Stimulated activated CD8-positive, alpha-beta memory T cell treated with anti-CD3 and anti-CD28 coated beads, Interleukin-7, amount 100 ng/mL, for 48 hours (primary cell): ENCODE measurements around the gene ARMC10.
"Not testable (repeated sequence)": the region's sequence is repeated elsewhere in the genome, so short reads cannot be mapped to it uniquely, and the experiment has no call there.

Experiments
- DNase-seq, 2 donors: peaks; one replicate each; pipeline ENCODE4 v3.0.0-alpha.2; 2020; ENCODE audit warnings: low read depth in 1 of 2; ENCODE audit errors: extremely low read depth in 1 of 2

ARMC10 gene

DNA sequence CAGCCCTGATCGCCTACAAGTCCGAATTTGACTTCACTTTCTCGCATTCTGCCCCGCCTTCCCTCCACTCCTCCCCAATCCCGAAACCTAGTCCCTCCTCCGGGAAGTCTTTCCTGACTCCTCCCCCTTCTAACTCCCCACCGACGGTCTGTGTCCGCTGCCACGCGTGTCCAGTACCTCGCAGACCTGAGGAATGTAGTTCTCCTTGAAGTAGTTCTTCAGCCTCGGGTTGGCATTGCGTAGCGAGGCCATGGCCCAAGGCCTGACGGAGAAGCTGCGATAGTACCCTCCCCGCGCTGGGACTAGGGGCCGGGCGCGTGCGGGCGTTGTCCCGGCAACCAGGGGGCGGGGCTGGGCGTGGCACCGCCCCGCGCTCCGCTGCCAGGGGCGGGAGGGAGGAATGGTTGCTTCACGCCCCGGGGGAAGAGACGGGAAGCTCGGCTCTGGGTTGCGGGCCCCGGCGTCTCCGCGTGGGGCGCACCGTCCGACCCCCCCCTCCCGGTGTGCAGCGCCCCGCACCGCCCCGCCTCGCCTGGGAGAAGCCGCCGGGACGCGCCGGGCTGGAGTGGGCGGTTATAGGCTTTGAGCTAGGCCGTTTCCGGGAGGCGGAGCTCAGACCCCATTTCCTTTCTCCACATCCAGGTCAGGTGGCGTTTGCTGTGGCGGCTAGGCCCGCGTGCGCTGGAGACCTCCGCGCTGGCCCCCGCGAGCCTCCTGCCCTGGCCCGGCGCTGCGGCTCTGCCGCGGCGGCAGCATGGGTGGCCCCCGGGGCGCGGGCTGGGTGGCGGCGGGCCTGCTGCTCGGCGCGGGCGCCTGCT, at the start of gene ARMC10, which contains the start of gene FBXL13:
ARMC10 (plus strand) TSS at position 622 of the 818 bp plus-strand sequence; CDS start at position 755, 133 bp downstream.
FBXL13 (minus strand) TSS at position 278 of the 818 bp plus-strand sequence.
- peak; percentile 78 to 85 for DNase-seq

- DNase-seq, result no peak
These were observed 49.6 kb upstream of the ARMC10 start for GRCh38 chr7:103025341-103025740.

DNA sequence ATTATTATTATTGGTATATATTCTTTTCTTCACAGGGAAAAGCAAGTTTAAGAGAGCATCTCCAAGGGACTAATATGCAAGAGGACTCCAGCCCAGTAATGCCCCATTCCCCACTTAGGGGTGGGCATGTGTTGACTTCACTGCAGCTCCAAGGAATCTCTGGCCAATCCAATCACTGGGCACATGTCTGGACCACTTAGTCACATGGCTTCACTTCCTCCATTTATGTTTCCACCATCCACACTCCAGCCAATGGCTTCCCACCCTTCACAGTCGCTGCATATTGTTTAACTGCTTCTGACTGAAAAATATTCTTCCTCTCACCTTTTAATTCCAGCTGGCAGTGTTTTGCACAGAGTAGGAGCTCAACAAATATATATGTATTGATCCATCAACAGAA, 43.9 kb upstream of the ARMC10 start:
- no peak for DNase-seq

- no peak for DNase-seq
These were observed 43.2 kb upstream of the ARMC10 start for GRCh38 chr7:103031781-103032180.

- DNase-seq, result not testable (repeated sequence)
These were observed 40.6 kb upstream of the ARMC10 start for GRCh38 chr7:103034318-103034717.

GRCh38 chr7:103037476-103037822, 37.5 kb upstream of the ARMC10 start:
- no peak for DNase-seq

DNA sequence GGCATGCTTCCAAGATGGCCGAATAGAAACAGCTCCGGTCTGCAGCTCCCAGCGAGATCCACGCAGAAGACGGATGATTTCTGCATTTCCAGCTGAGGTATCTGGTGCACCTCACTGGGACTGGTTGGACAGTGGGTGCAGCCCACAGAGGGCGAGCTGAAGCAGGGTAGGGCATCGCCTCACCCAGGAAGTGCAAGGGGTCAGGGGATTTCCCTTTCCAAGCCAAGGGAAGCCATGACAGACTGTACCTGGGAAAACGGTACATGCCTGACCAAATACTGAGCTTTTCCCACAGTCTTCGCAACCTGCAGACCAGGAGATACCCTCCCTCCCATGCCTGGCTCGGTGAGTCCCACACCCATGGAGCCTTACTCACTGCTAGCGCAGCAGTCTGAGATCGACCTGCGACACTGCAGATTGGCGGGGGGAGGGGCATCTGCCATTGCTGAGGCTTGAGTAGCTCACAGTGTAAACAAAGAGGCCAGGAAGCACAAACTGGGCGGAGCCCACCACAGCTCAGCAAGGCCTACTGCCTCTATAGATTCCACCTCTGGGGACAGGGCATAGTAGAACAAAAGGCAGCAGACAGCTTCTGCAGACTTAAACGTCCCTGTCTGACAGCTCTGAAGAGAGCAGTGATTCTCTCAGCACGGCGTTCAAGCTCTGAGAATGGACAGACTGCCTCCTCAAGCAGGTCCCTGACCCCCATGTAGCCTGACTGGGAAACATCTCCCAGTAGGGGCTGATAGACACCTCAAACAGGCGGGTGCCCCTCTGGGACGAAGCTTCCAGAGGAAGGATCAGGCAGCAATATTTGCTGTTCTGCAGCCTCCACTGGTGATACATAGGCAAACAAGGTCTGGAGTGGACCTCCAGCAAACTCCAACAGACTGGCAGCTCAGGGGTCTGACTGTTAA, 36.9 kb upstream of the ARMC10 start:
- not testable (repeated sequence) for DNase-seq

DNA sequence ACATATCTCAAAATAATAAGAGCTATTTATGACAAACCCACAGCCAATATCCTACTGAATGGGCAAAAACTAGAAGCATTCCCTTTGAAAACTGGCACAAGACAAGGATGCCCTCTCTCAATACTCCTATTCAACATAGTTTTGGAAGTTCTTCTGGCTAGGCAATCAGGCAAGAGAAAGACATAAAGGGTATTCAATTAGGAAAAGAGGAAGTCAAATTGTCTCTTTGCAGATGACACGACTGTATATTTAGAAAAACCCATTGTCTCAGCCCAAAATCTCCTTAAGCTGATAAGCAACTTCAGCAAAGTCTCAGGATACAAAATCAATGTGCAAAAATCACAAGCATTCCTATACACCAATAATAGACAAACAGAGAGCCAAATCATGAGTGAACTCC, 33.1 kb upstream of the ARMC10 start:
- DNase-seq, result not testable (repeated sequence)

DNA sequence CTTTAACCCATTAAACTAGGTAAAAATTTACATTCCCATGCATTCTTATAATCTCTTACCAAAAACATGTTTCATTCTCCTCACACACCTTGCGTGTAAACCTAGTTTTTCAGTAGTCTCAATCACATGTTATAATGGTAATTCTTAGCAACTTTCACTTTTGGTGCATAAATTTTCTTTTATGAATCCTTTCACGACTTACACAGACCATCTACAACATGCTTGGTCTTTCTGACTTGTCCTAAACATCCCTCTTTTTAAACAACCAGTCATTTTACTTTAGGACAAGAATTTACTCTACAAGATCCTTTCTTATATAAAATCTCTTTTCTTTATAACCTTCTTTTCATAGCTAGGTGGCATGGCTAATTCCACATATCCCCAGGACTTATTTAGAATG, 26.1 kb upstream of the ARMC10 start:
- no peak for DNase-seq

DNA sequence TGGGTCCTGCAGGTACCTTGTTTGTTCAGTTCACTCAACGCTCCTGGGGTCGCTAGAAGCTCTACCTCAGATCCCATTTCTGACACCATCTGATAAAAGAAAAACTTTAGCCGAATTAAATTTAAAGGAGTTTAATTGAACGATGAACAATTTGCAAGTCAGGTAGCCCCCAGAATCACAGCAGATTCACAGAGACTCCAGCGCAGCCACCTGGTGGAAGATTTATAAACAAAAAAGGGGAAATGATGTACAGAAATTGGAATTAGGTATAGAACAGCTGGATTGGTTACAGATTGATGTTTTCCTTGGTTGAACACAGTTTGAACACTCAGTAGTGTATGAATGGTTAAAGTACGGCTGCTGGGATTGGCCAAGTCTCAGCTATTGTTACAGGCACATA, 23.4 kb upstream of the ARMC10 start:
- no peak for DNase-seq

DNA sequence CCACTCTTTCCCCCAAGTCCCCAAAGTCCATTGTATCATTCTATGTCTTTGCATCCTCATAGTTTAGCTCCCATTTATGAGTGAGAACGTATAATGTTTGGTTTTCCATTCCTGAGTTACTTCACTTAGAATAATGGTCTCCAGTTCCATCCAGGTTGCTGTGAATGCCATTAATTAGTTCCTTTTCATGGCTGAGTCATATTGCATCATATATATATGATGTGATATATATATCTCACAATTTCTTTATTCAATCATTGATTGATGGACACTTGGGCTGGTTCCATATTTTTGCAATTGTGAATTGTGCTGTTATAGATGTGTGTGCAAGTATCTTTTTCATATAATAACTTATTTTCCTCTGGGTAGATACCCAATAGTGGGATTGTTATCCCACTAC, 18.9 kb upstream of the ARMC10 start:
- DNase-seq, result not testable (repeated sequence)

DNA sequence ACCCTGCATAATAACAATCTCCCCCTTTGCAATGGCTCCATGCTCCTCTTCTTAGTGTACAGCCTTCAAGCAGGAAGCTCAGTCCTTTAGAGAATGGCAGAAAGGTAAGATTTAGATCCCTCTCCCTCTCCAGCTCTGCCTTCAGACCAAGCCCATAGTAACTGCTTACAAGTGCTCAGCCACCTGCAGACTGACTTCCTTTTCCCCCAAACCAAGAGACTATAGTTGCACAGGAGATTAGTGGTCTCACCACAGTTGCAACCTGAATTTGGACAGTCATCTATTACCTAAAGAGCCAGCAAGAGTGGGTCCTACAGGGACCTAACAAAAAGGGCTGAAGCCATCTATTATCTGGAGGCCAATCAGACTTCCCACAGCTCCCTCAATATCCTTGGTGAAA, 16.8 kb upstream of the ARMC10 start:
- DNase-seq, result no peak

DNA sequence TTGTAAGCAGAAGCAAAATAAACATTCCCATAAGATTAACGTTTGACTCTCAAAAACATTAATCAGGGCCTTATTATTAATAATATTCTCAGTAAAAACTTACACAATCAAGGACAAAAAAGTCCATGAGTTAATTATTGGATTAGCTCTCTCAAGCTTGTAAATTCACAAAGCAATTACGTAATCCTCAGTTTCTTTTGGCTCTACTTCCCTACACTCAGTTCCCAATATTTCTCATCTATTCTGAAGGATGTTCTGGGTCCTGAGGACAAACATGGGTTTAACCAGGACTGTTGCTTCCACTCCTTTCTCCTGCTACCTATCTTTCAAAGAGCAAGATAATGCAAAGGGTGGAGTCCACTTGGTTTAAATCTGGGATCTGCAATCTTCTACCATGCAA, 15.5 kb upstream of the ARMC10 start:
- DNase-seq, result no peak

GRCh38 chr7:103063895-103064294, 11.0 kb upstream of the ARMC10 start:
- DNase-seq, result no peak

- peak; percentile 14 to 31 for DNase-seq
These were observed 9.3 kb upstream of the ARMC10 start for GRCh38 chr7:103065667-103066066.

- DNase-seq, result no peak
These were observed 6.2 kb upstream of the ARMC10 start for GRCh38 chr7:103068414-103069403.

GRCh38 chr7:103071000-103071399, 3.9 kb upstream of the ARMC10 start:
- no peak for DNase-seq

DNA sequence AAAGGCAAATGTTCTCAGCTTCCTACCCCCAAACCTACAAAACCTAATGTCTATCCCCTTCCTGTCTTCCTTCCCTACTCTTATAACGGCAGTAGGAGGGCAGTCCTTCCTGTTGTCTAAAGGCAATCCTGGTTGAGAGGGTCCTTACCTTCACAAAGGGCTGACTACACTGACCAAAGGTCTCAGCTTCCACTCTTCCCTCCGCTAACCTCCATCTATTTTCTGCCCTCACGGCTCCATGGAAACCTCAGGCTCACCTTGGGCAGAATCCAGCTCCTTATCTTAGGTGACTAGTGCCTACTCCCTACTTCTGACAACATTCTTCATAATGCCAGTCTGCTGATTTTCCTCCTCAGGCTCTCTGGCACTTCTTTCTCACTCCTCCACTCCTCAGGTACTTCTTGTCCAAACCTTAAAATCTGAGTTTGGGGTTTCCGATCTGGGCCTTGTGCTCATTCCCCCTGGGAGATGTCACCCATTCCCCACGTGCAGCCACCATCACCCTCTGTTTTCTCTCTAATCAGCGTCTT, 886 bp upstream of the ARMC10 start:
- DNase-seq, result no peak

DNA sequence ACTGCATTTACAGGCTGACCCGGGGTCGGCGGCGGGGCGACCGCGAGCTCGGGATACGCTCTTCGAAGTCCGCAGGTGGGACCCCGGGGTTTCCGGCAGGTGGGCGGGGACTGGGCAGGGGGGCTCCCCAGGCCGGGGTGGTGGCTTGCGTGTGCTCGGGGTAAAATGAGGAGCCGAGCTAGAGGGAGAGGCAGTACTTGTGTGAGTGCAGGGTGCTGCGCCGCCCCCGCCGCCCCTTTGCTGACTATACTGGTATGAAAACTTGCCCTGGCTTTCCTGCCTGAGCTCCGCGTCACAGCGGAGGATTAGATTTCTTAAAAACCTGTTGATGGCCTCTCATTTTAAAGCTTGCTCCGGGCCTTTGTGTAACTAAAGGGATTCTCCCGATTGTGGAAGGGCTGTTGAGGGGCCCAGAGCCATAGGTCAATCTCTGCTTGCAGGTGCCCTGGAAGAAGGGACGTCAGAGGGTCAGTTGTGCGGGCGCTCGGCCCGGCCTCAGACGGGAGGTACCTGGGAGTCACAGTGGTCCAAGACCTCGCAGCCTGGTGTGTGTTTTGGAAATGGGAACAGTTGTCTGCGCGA, 488 bp downstream of the ARMC10 start:
- DNase-seq, result peak; percentile 67 to 79

DNA sequence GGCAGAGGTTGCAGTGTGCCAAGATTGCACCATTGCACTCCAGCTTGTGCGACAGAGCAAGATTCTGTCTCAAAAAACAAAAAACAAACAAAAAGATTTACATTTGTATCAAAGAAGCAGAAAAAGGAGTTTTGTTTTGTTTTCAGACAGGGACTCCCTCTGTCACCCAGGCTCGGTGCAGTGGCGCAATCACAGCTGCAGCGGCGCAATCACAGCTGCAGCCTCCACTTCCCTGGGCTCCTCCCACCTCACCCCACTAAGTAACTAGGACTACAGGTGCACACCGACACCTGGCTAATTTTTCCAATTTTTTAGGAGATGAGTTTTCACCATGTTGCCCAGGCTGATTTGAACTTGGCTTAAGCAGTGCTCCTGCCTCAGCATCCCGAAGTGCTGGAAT, 1.8 kb downstream of the ARMC10 start:
- no peak for DNase-seq
